KMS-11 (cell line): Measurements from ENCODE around the gene OR4D2.

Experiments used
- H2AFZ ChIP-seq: fragments of 200-600 bp; sonication (generic); 2 replicates; pipeline ENCODE4 v1.6.1; 2016; ENCODE audit warnings: antibody characterized with exemption, mixed run types, low read depth
- H3K27ac ChIP-seq: fragments of 200-600 bp; sonication (generic); 2 replicates; pipeline ENCODE4 v1.6.1; 2016; ENCODE audit warnings: mild to moderate bottlenecking, mixed run types
- H3K27me3 ChIP-seq: fragments of 200-600 bp; sonication (generic); 2 replicates; pipeline ENCODE4 v1.6.1; 2017; ENCODE audit warnings: mild to moderate bottlenecking, low read depth, mixed run types, moderate library complexity; ENCODE audit not compliant: insufficient read depth
- H3K36me3 ChIP-seq: fragments of 200-600 bp; sonication (generic); 2 replicates; pipeline ENCODE4 v1.6.1; 2017; ENCODE audit warnings: mild to moderate bottlenecking, mixed run types; ENCODE audit not compliant: insufficient read depth
- H3K4me1 ChIP-seq: fragments of 200-600 bp; sonication (generic); 2 replicates; pipeline ENCODE4 v1.6.1; 2016; ENCODE audit warnings: mild to moderate bottlenecking, low read depth, mixed run types; ENCODE audit not compliant: poor library complexity, severe bottlenecking
- H3K4me2 ChIP-seq: fragments of 200-600 bp; sonication (generic); 2 replicates; pipeline ENCODE4 v1.7.0; 2016; ENCODE audit warnings: mild to moderate bottlenecking, mixed run types
- H3K4me3 ChIP-seq: fragments of 200-600 bp; sonication (generic); IDR thresholded peaks from 2 replicates; pipeline ENCODE4 v1.6.1; 2017; ENCODE audit warnings: low read depth, low read length, mixed read lengths; ENCODE audit not compliant: insufficient read depth
- H3K79me2 ChIP-seq: fragments of 200-600 bp; sonication (generic); 2 replicates; pipeline ENCODE4 v1.6.1; 2016; ENCODE audit warnings: low read depth, mixed run types; ENCODE audit not compliant: insufficient read depth
- H3K9ac ChIP-seq: fragments of 200-600 bp; sonication (generic); 2 replicates; pipeline ENCODE4 v1.6.1; 2016; ENCODE audit warnings: mild to moderate bottlenecking, mixed run types
- H4K20me1 ChIP-seq: fragments of 200-600 bp; sonication (generic); 2 replicates; pipeline ENCODE4 v1.6.1; 2016; ENCODE audit warnings: mild to moderate bottlenecking, mixed run types; ENCODE audit not compliant: insufficient read depth
- CTCF ChIP-seq: fragments of 200-600 bp; sonication (generic); conservative IDR thresholded peaks from 2 replicates; pipeline ENCODE4 v1.6.1; 2017; ENCODE audit warnings: low read depth, mild to moderate bottlenecking, antibody characterized with exemption, low read length, moderate library complexity, mixed read lengths

The OR4D2 gene

GRCh38 chr17:58174871-58175270 is 8.1 kb downstream of the OR4D2 start:
- Histone ChIP-seq H2AFZ (no peak overlapping the region), H3K4me2 (no peak overlapping the region), H3K4me3 (no peak overlapping the region), H3K36me3 (no peaks in the 10 kb centered on the region), H3K27ac (no peak overlapping the region), H3K79me2 (no peaks in the 10 kb centered on the region), H4K20me1 (no peaks in the 10 kb centered on the region), H3K4me1 (no peaks in the 10 kb centered on the region), H3K27me3 (no peaks in the 10 kb centered on the region), H3K9ac (no peak overlapping the region)
- TF ChIP-seq CTCF = no peak

- Histone ChIP-seq H3K4me1 (no peaks in the 10 kb centered on the region), H4K20me1 (no peaks in the 10 kb centered on the region), H3K4me2 (no peak overlapping the region), H3K9ac (no peak overlapping the region), H3K79me2 (no peaks in the 10 kb centered on the region), H2AFZ (no peak overlapping the region), H3K27me3 (no peaks in the 10 kb centered on the region), H3K4me3 (no peak overlapping the region), H3K36me3 (no peaks in the 10 kb centered on the region), H3K27ac (no peak overlapping the region)
- no peak for TF ChIP-seq CTCF
Measured at GRCh38 chr17:58176200-58176599, 9.4 kb downstream of the OR4D2 start.

- TF ChIP-seq CTCF = no peak
- Histone ChIP-seq H2AFZ (no peak overlapping the region), H3K4me3 (no peak overlapping the region), H3K27me3 (no peaks in the 10 kb centered on the region), H3K4me1 (no peaks in the 10 kb centered on the region), H3K9ac (no peak overlapping the region), H3K27ac (no peak overlapping the region), H3K4me2 (no peak overlapping the region), H4K20me1 (no peaks in the 10 kb centered on the region), H3K36me3 (no peaks in the 10 kb centered on the region), H3K79me2 (no peaks in the 10 kb centered on the region)
Measured at GRCh38 chr17:58181796-58182195, 15.0 kb downstream of the OR4D2 start.

GRCh38 chr17:58183514-58183913 is 16.7 kb downstream of the OR4D2 start:
- H4K20me1 ChIP-seq = no peaks in the 10 kb centered on the region
- H2AFZ ChIP-seq = no peak overlapping the region
- H3K4me1 ChIP-seq = no peaks in the 10 kb centered on the region
- no peaks in the 10 kb centered on the region for H3K79me2 ChIP-seq
- H3K4me3 ChIP-seq = no peak overlapping the region
- H3K9ac ChIP-seq = no peak overlapping the region
- no peak for TF ChIP-seq CTCF
- no peak overlapping the region for H3K4me2 ChIP-seq
- H3K27ac ChIP-seq = no peak overlapping the region
- no peaks in the 10 kb centered on the region for H3K27me3 ChIP-seq
- H3K36me3 ChIP-seq = no peaks in the 10 kb centered on the region
